Kidney (tissue), 14 donors: ENCODE measurements around the gene GIPC1. TPM values are rescaled to one million over a fixed set of nuclear protein-coding genes. Genes with fewer than 3 reads are reported as not detected.
"Not testable (repeated sequence)": the region's sequence is repeated elsewhere in the genome, so short reads cannot be mapped to it uniquely, and the experiment has no call there.

Experiments
- DNase-seq, 5 donors: peaks; one replicate each; pipeline ENCODE4 v3.0.0-alpha.2; 2013 to 2020
- FAIRE-seq: peaks from 2 replicates; lab custom pipeline; 2012; peaks lifted over from hg19 to GRCh38; lab: Jason Lieb, UNC
- H3K27ac ChIP-seq, 2 donors: one replicate each; pipeline ENCODE4 v1.7.0; 2013; ENCODE audit warnings: low read depth in 2 of 2, low read length in 2 of 2, inconsistent platforms in 1 of 2
- H3K27me3 ChIP-seq: one replicate; pipeline ENCODE4 v1.7.1; 2013; ENCODE audit warnings: low read length, inconsistent platforms; ENCODE audit not compliant: control insufficient read depth, insufficient read depth
- H3K36me3 ChIP-seq, 3 donors: one replicate each; pipeline versions ENCODE4 v1.7.0 to v1.7.1; 2013; ENCODE audit warnings: low read length in 3 of 3, control low read depth in 1 of 3, inconsistent platforms in 1 of 3; ENCODE audit not compliant: insufficient read depth in 3 of 3, control insufficient read depth in 2 of 3
- H3K4me1 ChIP-seq, 3 donors: one replicate each; pipeline versions ENCODE4 v1.7.0 to v1.7.1; 2013; ENCODE audit warnings: low read length in 3 of 3, inconsistent platforms in 1 of 3, low read depth in 1 of 3; ENCODE audit not compliant: control insufficient read depth in 2 of 3, insufficient read depth in 2 of 3
- H3K4me3 ChIP-seq, 3 donors: one replicate each; pipeline versions ENCODE4 v1.7.0 to v1.8.1; 2013; ENCODE audit warnings: low read length in 3 of 3, control low read depth in 1 of 3, inconsistent platforms in 1 of 3
- H3K9ac ChIP-seq, 3 donors: one replicate each; pipeline versions ENCODE4 v1.7.0 to v1.7.1; 2013; ENCODE audit warnings: low read length in 3 of 3, control low read depth in 1 of 3, inconsistent platforms in 1 of 3
- H3K9me3 ChIP-seq, 3 donors: one replicate each; pipeline versions ENCODE4 v1.7.0 to v1.7.1; 2013; ENCODE audit warnings: low read length in 3 of 3, control low read depth in 1 of 3, inconsistent platforms in 1 of 3; ENCODE audit not compliant: control insufficient read depth in 2 of 3, insufficient read depth in 1 of 3
- intact Hi-C: fragments of 100-400 bp; cut with DNase I; formaldehyde crosslinking; loops from one replicate; pipeline ENCODE4 v1.11.1; 2022
- polyA plus RNA-seq: library from polyadenylated mRNA; stranded (reverse); fragments of 350-450 nt; fragmentation: Illumina TruSeq; extraction: RNeasy Lipid Tissue Mini Kit (QIAGEN cat#74804); gene quantifications from one replicate; pipeline ENCODE4 v1.2.3, GENCODE V29; 2014; ENCODE audit warnings: low read depth, low replicate concordance; ENCODE audit not compliant: insufficient read depth
- total RNA-seq: library from RNA; stranded (reverse); fragmentation: NEBNext Ultra II Directional; extraction: Animal tissue kit (Norgen Biotek cat#: 25700); gene quantifications from one replicate; pipeline ENCODE4 v1.2.1, GENCODE V29; 2021
- TF ChIP-seq, protein P1 (sequence below): IDR thresholded peaks from 3 replicates; pipeline ENCODE4 v1.5.1; 2012; ENCODE audit warnings: mild to moderate bottlenecking, moderate library complexity, borderline replicate concordance; ENCODE audit not compliant: insufficient read depth; ENCODE audit errors: extremely low read depth
- donor health status: control.
- donor health status: control.
- donor health status: control.
- donor health status: control.
- donor health status: control.
- donor health status: DM: yes; HTN: yes; CAD: no.
- donor health status: Normal renal cell carcinoma (clear cell type).

The GIPC1 gene
- total and polyA plus RNA-seq, 2 donors from 2014 or later, result 94.6 to 137 TPM

DNA sequence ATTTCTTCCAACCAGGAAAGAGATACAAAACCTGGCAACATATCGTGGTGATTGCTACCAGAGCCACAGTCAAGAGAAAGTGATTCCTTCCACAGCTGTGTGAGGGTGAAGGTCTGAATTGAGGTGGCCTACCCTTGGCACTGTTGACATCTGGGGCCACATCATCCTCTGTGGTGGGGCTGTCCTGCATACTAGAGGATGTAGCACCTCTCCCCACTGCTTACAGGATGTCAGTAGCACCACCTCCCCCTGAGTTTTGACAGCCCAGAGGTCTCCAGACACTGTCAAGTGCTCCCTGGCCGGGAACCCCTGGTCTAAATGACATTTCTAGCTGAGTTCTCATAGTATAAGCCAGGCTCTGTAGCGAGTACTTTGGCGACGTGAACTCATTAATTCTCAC is 36.2 kb downstream of the GIPC1 start:
- intact Hi-C loops, result no loop called here
- TF ChIP-seq, protein P1, sequence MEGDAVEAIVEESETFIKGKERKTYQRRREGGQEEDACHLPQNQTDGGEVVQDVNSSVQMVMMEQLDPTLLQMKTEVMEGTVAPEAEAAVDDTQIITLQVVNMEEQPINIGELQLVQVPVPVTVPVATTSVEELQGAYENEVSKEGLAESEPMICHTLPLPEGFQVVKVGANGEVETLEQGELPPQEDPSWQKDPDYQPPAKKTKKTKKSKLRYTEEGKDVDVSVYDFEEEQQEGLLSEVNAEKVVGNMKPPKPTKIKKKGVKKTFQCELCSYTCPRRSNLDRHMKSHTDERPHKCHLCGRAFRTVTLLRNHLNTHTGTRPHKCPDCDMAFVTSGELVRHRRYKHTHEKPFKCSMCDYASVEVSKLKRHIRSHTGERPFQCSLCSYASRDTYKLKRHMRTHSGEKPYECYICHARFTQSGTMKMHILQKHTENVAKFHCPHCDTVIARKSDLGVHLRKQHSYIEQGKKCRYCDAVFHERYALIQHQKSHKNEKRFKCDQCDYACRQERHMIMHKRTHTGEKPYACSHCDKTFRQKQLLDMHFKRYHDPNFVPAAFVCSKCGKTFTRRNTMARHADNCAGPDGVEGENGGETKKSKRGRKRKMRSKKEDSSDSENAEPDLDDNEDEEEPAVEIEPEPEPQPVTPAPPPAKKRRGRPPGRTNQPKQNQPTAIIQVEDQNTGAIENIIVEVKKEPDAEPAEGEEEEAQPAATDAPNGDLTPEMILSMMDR, result no peak
- no peak for DNase-seq
- Histone ChIP-seq H3K27ac (no peak overlapping the region), H3K9me3 (no peaks in the 10 kb centered on the region), H3K4me1 (no peaks in the 10 kb centered on the region), H3K9ac (no peak overlapping the region), H3K27me3 (no peaks in the 10 kb centered on the region), H3K4me3 (no peak overlapping the region), H3K36me3 (peaks cover 0 to 19% (median 0%) of the 10 kb centered on the region in 3 donors)
- FAIRE-seq, result no peak

DNA sequence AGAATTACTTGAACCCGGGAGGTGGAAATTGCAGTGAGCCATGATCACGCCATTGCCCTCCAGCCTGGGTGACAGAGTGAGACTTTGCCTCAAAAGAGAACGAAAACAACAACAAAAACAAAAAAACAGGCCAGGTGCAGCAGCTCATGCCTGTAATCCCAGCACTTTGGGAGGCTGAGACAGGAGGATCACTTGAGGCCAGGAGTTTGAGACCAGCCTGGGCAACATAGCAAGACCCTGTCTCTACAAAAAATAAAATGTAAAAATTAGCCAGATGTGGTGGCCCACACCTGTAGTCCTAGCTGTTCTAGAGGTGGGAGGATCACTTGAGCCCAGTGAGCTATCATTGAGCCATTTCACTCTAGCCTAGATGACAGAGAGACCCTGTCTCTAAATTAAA is 43.6 kb downstream of the GIPC1 start:
- H3K4me3 ChIP-seq, FAIRE-seq, H3K27ac ChIP-seq, H3K9me3 ChIP-seq, H3K27me3 ChIP-seq, intact Hi-C loops, H3K9ac ChIP-seq, H3K4me1 ChIP-seq, DNase-seq: not testable (repeated sequence)
- H3K36me3 ChIP-seq, result peaks cover 3 to 22% (median 14%) of the 10 kb centered on the region in 3 donors

DNA sequence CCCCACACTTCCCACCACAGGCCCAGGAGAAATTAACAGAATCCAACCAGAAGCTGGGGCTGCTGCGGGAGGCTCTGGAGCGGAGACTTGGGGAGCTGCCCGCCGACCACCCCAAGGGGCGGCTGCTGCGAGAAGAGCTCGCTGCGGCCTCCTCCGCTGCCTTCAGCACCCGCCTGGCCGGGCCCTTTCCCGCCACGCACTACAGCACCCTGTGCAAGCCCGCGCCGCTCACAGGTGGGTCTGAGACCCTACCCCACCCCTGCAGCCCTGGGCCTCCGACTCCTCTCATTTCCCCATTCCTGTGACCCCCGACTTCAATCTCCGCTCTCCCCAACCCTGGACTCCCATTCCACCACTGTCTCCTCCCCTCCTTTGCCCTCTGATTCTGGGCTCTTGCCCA is 45.1 kb downstream of the GIPC1 start:
- no peak overlapping the region for H3K4me3 ChIP-seq
- H3K27ac ChIP-seq, result no peak overlapping the region
- TF ChIP-seq, protein P1, result no peak
- H3K9ac ChIP-seq, result no peak overlapping the region
- intact Hi-C loops, result no loop called here
- peaks cover 3 to 33% (median 21%) of the 10 kb centered on the region in 3 donors for H3K36me3 ChIP-seq
- H3K27me3 ChIP-seq, result no peaks in the 10 kb centered on the region
- no peaks in the 10 kb centered on the region for H3K4me1 ChIP-seq
- no peak for FAIRE-seq
- no peaks in the 10 kb centered on the region for H3K9me3 ChIP-seq
- no peak for DNase-seq

DNA sequence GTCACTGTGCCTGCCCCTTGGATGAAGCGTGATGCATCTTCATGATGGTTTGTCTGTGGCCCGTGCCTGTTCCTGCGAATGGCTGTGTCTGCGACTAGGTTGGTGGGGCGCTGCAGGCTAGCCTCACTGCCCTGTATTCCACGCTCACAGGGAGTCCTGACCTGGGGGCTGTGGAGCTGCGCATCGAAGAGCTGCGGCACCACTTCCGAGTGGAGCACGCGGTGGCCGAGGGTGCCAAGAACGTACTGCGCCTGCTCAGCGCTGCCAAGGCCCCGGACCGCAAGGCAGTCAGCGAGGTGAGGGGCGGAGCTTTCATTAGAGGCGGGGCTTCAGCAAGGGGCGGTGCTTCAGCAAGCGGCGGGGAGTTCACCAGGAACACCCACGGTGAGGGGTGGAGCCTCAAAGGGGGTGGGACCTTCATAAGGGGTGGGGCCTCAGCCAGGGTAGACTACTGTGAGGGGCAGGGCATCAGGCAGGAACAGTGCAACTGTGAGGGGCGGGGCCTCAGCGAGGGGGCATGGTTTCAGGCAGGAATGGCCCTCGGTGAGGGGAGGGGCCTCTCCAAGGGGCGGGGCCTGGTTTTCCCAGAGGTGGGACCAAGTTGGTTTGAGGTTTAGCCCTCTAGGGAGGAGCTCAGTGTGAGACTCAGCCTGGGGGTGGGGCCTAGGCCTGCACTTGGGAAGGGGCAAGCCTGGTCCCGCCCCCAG is 45.6 kb downstream of the GIPC1 start:
- DNase-seq (peak in 1 of 5 donors; percentile 74), FAIRE-seq (no peak)
- intact Hi-C loops, result no loop called here
- Histone ChIP-seq H3K27ac (no peak overlapping the region), H3K36me3 (peaks cover 3 to 33% (median 21%) of the 10 kb centered on the region in 3 donors), H3K27me3 (no peaks in the 10 kb centered on the region), H3K4me3 (no peak overlapping the region), H3K4me1 (no peaks in the 10 kb centered on the region), H3K9ac (no peak overlapping the region), H3K9me3 (no peaks in the 10 kb centered on the region)
- TF ChIP-seq, protein P1, result no peak
